C4-2B (cell line): Measurements from ENCODE around the gene FOLR1.
"Not testable (repeated sequence)": the region's sequence is repeated elsewhere in the genome, so short reads cannot be mapped to it uniquely, and the experiment has no call there.

ENCODE experiments used
- CTCF ChIP-seq: fragments of 450-650 bp; conservative IDR thresholded peaks from 2 replicates; pipeline ENCODE4 v1.5.1; 2017; ENCODE audit warnings: mild to moderate bottlenecking
- ZFX ChIP-seq: fragments of 450-650 bp; IDR thresholded peaks from 2 replicates; pipeline ENCODE4 v1.6.1; 2017

DNA sequence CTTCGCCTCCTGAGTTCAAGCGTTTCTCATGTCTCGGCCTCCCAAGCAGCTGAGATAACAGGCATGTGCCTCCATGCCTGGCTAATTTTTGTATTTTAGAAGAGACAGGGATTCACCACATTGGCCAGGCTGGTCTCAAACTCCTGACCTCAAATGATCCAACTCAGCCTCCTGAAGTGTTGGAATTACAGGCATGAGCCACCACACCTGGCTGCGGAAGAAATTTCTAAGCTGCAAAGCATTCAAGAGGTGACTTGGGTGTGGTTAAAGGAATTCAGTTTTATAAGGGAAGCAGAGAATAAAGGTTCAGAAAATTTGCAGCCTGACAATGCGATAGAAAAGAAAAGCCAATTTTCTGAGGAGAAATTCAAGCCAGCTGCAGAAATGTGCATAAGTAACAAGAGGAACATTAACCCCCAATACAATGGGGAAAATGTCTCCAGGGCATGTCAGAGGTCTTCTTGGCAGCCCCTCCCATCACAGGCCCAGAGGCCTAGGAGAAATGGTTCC lies 22.8 kb upstream of the FOLR1 start:
- not testable (repeated sequence) for TF ChIP-seq CTCF, ZFX
